NOMO-1 treated with dmso at 0.1 percent for 144 hours (cell line): ENCODE measurements around the gene AURKB.
A peak's percentile ranks its signal among the peaks of the same experiment; 100 is the strongest.
"Not testable (repeated sequence)": the region's sequence is repeated elsewhere in the genome, so short reads cannot be mapped to it uniquely, and the experiment has no call there.

Experiments used
- DNase-seq: peaks from one replicate; lab custom pipeline; 2025; ENCODE audit not compliant: unreplicated experiment; lab: John Stamatoyannopoulos, UW

Gene AURKB

DNA sequence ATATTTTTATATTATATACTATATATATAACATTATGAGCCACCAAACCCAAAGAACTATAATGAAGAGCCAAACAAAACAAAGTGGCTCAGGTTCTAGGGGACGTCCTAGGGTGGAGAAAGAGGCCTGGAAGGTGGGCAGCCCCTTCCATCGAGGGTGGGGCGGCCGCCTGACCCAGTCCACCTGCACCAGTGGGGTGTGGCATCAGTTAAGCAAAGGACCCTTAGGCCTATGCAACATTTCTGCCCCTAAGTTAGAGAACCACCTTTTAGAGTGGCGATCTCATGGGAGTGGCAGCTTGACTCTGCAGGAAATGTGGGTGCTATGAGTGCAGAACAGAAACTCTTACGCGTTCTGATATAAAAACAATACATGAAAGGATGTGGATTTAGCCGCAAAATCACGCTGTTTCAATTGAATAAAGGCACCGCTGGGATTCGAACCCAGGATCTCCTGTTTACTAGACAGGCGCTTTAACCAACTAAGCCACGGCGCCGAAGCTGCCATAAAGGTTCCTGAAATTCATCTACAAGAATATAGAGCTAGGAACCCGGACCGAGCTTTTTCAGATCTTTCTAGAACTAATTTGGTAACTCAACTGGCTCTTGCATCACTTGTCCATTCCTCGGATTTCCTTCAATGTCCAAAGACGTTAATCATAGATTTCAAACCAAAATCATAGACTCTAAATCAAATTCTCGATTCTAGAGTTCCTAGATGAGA, 15.6 kb upstream of the AURKB start:
- no peak for DNase-seq

DNA sequence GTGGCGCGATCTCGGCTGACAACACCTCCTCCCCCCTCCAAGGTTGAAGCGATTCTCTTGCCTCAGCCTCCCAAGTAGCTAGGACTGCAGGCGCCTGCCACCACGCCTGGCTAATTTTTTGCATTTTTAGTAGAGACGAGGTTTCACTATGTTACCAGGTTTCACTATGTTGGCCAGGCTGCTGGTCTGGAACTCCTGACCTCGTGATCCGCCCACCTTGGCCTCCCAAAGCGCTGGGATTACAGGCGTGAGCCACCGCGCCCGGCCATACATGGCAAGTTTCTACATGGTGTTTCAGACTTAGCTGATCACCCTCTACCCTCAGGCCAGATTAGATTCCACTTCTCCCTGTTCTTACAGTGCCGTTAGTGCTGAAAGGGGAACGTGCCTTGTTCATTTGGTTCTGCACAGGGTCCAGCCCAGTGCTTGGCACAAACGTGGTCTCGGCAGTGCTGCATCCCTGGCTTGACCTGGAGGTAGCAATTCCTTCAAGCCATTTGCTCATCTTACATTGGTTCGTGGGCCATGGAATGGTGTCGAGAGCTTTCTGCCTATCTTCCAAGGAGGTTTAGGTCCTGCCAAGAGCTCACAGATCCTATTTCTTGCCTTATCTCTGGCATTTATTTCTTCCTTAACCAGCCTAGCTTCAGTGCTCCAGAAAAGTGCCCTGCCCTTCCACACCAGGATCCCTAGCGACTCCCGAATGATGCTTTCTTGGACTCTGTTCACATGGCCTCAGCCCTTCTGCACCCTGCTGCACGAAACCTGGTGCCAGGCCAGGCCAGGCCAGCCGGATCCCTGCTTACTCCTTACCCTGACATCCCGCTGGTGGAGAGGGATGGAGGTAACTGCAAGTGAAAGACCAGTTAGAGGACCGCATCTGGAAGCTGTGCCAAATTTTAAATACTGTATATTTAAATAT, 14.8 kb upstream of the AURKB start:
- no peak for DNase-seq

DNA sequence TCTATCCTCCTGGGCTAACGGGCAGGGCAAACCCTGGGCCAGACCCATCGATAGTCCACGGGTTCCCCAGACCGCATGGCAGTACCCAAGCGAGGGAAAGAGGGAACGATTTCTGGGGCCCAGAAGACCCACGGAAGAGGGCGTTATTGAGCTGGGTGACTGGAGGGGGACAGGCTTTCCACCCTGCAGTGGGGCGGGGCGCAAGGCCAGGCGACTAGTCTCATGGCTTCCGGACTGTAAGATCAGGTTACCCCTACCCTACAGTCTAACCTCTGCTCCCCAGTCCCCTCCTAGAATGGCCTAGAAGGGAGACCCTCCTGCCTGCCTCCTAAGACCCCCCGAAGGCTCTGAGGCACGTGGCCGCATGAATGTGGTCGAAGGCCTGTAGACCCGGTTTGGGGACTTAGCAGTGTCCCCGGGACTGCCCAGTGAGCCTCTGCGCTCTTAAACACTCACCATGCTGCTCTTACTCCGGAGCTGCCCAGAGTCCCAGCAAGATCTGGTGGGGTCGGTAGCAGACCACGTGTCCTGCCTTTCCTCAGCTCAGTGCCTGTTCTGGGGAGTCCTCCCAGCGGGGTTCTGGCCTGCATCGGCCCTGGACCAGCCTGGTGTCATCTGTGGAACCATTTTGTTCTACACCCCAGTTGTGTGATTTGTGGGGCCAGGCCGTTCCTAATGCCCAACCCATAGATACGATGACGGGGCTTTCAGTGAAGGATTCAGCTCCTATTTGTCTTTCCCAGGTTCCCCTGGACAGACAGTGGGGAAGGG, 13.2 kb upstream of the AURKB start:
- DNase-seq = peak; percentile 69

DNA sequence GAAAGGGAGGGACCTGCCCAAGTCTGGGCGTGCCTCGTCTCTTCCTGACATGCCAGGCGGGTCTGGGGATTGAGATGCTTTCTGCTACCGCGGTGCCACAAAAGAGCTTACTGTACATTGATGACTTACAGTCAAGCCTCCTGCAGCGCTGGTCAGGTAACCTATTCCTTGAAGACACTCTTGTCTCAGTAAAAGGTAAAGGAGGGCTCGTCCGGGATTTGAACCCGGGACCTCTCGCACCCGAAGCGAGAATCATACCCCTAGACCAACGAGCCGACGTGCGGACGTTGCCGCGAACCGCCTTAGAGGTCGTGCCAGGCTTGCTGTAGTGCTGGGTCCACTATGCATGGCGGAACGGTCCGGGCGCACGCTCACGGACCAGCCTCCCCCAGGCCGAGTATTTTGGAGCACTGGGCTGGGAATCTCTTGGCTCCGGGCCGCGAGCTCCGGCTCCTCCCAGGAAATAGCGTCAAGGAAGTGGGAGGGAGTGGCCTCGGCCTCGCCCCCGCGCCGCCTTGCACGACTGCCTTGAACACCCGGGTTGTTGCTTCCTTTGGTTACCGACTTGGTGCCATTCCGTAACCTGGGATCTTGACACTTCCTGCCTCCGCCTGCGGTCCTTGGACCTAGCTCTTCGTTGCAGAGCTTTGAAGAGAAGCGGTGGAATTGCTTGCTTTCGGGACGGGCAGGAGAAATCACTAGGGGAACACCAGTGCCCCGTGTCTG, 12.4 kb upstream of the AURKB start:
- DNase-seq = peak; percentile 80

DNA sequence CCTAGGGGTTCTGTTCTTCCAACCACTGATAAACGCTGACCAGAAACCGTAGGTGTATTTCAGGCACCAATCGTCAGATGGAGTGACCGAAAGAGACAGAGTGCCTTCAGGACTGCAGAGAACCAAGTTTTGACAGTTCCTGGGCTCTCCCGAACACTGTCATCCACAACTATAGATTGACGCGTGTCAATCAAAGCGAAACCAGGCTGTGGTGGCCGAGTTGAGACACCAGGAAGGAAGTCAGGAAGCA, 11.9 kb upstream of the AURKB start:
- DNase-seq = no peak

DNA sequence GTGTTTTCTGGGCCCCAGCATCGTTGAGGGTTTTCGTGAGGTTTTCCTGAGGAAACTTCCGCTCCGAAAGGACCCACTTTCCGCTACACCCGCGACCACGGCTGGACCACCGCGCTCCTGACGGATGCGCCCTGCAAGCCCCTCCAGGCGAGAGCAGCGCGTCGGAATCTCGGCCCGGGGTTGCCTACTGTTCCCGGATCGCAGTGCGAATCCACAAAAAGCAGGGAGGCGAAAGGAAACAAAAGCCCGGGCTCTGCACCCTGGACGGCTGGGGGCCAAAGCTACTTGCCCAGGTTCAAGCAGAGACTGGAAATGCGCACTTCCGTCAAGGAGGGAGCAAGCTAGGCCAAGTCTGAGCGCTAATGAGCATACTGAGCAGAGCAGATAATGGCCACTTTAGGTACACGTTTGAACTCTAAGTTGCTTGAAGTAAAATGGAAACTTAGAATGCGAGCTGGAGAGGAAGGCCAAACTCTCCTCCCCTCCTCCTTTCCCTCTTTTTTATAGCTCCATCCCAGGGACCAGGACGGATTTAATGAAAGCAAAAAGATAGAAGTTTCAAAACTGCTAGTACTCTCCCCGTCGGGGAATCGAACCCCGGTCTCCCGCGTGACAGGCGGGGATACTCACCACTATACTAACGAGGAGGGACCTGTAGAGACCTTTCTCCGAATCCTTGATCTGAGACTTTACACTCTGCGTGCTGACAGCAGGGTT, 11.4 kb upstream of the AURKB start:
- DNase-seq = peak; percentile 89

DNA sequence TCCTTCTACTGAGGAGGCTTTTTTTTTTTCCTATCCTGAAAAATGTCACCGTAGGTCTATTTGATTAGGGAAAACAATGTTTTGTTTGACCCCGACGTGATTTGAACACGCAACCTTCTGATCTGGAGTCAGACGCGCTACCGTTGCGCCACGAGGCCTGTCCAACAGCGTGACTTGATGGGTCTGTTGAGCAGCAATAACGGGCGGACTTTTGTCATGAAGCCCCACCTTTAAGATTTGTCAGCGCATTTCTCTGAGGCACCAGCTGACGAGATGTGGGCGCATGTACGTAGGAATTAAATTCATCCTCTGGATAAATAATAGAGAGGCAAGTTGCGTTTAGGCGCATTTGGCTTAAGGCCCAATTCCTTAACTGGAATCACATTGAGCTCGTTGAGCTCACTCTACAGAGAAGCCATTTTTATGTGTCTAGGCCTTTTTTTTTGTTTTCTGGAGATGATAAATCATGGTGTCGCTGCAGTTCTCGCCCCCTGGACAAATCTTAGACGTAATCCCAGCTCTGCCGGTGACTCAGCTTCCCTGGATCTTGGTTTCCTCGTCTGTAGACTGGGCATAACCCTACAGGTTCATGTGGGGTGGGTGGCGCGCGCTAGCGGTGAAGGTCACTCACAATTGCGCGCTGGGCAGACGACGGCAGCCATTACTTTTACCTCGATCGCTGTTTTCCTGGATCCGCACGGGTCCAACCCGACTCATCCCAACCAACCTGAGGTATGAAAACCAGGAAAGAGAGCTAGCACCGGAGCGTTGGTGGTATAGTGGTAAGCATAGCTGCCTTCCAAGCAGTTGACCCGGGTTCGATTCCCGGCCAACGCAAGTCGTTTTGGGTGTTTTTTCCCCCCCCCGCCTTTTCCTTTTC, 10.6 kb upstream of the AURKB start:
- DNase-seq = peak; percentile 76

DNA sequence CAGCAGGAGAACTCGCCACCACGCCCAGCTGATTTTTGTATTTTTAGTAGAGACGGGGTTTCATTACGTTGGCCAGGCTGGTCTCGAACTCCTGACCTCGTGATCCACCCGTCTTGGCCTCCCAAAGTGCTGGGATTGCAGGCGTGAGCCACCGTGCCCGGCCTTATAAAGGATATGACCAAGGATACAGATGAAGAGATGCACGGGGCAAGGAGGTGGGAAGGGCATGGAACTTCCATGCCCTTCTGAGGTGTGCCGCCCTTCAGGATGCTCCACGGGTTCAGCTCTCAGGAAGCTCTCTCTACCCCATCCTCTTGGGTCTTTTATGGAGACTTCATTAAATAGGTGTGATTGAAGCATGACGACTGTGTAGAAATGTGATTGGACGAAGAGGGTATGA, 3.6 kb upstream of the AURKB start:
- DNase-seq = not testable (repeated sequence)

DNA sequence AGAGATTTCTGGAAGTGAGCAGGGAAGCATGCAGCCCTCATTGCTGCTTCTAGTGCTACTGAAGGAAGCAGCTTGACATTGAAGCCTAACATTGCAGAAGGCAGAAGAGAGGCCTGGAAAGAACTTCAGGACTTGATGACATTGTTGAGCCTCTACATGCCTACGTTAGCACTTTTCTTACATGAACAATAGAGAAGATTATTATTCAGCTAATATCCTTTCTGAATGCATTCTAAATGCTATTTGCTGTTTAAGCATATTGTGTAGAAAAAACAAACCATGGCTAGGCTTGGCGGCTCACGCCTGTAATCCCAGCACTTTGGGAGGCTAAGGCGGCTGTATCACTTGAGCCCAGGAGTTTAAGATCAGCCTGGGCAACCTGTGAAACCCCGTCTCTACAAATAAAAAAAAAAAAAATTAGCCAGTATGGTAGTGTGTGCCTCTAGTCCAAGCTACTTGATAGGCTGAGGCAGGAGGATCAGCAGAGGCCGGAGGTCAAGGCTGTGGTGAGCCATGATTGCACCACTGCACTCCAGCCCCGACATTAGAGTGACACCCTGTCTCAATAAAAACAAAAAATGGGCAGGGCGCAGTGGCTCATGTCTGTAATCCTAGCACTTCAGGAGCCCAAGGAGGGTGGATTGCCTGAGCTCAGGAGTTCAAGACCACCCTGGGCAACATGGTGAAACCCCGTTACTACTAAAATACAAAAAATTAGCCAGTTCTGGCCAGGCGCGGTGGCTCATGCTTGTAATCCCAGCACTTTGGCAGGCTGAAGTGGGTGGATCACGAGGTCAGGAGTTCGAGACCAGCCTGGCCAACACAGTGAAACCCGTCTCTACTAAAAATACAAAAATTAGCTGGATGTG, 2.2 kb upstream of the AURKB start:
- no peak for DNase-seq

DNA sequence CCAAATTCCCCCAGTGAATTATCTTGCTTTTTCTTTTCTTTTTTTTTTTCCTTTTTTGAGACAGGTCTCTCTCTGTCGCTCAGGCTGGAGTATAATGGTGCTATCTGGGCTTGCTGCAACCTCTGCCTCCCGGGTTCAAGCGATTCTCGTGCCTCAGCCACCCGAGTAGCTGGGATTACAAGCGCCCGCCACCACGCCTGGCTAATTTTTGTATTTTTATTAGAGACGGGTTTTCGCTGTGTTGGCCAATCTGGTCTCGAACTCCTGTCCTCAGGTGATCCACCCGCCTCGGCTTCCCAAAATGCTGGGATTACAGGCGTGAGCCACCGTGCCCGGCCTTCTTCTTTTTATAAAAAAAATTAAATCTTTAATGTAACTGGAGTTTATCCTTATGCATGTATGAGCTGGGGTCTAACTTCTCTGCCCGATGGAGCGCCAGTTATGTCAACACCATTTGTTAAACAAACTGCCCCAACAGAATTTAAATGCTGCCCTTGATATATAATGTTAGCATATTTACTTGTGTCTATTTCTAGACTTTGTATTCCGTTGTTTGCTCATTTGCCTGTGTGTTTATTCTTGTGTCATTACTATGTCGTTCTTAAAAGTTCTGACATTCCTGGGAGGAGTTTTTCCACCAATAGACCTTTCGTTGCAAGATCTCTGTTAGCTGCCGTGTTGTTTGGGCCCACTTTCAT, 535 bp upstream of the AURKB start:
- no peak for DNase-seq

DNA sequence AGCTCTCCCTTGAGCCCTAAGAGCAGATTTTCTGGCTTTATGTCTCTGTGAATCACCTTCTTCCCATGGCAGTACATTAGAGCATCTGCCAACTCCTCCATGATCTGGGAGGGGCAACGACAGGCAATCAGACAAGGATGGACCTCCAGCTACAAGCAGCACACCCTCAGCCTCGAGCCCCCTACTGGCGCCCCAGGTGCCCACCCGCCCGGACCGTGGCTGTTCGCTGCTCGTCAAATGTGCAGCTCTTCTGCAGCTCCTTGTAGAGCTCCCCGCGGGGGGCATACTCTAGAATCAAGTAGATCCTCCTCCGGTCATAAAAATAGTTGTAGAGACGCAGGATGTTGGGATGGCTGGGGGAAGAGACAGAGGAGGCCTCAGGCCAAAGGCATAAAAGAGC, 3.8 kb downstream of the AURKB start:
- no peak for DNase-seq

DNA sequence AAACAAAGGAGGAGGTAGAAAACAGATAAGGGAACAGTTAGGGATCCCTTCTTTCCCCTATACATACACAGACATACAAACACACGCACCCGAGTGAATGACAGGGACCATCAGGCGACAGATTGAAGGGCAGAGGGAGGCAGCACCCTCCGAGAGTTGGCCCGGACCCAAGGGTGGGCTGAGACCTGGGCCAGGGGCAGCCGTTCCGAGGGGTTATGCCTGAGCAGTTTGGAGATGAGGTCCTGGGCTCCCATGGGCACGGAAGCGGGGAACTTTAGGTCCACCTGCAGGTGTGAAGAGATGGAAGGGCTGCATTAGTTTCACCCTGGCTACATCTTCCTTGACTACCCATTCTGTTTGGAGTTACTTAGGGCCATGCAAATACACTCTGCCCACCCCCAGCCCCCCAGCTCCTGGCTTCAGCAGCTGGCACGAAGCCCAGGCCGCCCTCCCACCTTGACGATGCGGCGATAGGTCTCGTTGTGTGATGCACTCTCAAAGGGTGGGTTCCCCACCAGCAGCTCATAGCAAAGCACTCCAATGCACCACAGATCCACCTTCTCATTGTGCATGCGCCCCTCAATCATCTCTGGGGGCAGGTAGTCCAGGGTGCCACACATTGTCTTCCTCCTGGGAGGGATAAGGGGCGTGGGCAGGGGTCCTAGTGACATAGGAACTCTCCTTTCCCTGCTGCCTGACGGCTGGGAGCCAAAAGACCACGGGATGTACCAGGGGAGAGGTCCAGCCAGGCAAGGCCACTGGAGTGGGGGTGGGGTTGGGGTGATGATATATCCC, 5.4 kb downstream of the AURKB start:
- no peak for DNase-seq

DNA sequence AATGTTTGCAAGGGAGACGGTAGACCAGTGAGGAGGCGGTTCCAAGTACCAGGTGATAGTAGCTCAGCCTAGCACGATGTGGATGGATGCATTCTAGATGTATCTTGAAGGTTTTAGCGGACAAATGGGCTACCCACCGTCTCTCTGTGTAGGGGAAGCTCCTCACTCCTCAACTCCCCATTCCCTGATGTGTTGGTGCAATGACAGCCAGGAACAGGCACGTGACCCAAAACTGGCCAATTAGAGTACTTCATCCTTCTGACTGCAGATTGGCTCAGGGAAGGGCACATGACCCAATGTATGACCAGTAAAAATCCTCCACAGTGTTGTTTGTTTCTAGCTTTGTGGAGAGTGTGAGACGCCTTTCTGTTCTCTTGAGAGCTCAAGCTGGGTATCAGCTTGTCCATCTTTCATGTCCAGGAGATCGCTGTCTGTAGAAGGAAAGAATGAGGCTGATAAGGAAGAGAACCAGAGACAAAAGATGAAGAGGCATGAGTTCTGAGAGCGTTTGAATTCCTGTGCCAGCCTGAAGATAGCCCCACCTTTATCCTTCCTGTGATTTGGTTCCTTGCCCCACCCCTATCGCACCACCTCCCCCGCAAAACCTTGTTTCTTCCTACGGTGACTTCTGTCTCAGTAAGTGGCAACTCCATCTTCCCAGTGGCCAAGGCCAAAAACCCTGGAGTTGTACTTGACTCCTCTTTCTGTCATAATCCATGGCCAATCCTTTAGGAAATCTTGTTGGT, 18.1 kb downstream of the AURKB start:
- DNase-seq = peak; percentile 81

DNA sequence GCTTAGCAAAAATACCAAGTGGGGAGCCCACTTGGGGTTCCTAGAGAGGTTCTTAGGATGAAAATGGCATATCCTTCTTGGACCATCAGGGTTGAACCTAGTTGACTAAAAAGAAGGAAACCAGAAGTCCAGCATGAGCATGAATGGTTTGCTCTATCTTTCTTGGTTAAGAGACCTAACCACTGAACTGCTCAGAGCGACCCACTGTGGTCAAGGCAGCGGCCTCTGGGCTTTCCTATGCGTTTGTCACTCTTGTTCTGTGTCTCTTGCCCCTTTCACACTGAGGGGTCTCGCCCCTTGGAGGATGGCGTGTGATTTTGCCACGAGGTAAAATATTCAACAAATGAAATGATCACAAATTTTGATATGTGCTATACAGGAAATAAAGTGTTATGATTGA, 19.9 kb downstream of the AURKB start:
- no peak for DNase-seq

DNA sequence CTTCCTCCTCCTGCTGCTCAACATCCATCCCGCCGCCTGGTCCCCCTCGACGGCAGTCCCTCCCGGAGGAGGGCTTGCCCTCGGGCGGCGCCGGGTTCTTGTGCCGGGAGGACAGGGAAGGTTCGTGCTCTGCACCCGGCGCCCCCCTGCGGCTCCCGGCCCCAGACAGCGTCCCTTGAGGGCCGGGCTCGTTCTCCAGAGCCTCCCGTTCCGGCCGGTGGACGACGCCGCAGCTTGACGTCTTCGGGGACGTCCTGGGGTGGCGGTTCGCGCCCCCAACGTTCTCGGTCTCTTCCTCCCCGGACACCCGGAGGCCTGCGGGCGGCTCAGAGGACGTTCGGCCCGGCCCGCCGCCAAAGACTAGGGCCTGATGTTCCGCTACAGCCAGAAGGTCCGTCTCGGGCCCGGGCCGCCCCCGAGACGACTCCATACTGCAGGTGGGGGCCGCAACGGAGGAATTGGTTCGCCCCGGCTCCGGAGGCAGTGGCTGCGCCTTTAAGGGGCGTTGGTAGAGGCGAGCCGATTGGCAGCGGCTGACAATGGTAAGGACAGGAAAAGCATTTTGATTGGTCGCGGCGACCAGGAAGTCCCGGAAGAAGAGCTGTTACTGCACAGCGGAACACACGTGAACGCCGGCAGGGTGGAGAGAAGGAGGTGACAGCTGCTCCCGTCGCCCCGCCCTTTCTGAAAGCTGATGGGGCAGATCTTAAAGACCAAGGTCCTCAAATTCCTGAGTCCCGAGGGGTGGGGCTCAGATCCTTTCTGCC, 20.5 kb downstream of the AURKB start, which contains the start of gene BORCS6:
Gene BORCS6, minus strand, starts transcription at position 470 of the 767 bp plus-strand sequence. Its CDS starts 40 bp downstream, at position 430.
- peak; percentile 99 for DNase-seq
